GOT3 (cell line): Measurements from ENCODE around the gene HOXB4.

Source experiments
- DNase-seq: peaks from one replicate; lab custom pipeline; 2025; ENCODE audit warnings: mixed read lengths; lab: John Stamatoyannopoulos, UW

Gene HOXB4

DNA sequence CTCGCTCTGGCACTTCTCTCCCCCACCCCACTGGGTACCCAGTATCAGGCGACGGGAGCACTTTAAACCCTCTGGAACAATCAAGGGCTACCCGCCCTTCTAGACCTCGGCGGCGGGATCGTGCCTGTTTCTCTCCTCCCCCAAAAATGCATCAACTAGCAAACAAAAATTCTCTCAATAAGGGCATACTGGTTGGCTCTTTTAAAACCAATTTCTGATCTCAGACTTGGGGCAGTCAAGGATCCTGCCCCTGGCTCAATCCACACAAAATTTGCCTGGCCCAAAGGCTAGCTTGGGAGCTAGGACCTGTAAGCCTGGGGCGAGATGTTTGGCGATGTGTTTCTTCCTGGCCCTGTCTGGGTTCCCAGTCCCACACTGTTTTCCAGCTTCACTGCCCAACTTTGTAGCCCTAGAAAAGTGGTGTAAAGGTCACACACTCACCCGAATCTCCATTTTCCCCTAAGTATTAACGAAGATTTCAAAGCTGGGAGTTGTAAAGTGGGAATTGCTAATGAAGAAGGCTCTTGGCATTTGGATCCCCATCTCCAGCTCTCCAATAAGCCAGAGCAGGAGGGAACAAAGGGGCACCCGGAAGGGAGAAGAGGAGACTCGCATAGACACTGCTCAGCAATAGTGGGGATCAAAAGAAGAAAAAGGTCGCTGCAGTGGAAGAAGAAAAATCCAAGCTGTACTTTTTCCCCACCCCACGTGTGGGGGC lies 18.9 kb downstream of the HOXB4 start:
- no peak for DNase-seq

DNA sequence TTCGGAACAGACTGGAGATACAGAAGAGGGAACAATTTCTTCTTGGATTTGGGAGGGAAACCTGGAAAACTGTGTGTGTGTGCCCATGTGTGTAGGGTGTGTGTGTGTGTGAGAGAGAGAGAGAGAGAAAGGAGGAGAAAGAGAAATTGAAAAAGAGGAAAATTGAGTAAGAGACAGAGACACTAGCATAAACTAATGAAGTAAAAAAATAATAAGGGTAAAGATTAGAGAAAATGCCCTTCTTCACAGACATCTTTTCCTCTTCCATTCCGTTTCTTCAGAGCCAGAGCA lies 19.4 kb downstream of the HOXB4 start:
- DNase-seq, result no peak

DNA sequence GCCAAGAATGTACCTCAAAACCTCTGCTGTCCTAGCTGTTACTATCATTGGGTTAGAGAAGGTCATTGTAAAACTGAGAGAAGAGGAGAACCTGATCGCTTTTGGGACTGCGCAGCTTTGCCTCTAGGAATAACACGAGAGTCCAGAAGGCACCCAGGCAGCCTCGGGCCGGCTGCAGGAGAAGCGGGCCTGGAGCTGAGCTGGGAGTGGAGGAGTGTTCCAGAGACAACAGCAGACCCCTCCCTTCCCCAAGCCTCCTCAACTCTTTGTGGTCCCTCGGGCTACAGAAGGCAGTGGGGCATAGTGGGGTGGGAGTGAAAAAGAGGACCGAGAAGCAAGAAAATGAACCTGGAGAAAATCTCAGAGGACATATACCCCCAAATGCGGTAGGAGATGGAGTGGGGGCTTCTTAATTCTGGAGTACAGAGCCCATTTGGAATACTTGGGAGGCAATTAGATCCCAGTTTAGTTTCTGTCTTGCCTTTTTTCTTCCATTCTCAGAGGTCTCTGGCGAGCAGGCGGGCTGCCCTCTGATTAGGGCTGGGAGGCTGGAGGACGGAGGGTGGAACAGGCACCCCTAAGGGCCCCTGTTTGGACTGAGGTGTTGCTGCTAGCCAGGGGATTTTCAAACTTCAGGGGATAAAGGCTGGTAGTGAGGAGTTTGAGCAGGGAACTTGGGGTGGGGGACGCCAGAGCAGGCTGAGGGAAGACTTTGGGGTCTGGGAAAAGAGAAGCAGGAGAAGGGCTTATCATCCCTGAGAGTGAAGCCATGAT lies 19.9 kb downstream of the HOXB4 start:
- DNase-seq, result no peak

DNA sequence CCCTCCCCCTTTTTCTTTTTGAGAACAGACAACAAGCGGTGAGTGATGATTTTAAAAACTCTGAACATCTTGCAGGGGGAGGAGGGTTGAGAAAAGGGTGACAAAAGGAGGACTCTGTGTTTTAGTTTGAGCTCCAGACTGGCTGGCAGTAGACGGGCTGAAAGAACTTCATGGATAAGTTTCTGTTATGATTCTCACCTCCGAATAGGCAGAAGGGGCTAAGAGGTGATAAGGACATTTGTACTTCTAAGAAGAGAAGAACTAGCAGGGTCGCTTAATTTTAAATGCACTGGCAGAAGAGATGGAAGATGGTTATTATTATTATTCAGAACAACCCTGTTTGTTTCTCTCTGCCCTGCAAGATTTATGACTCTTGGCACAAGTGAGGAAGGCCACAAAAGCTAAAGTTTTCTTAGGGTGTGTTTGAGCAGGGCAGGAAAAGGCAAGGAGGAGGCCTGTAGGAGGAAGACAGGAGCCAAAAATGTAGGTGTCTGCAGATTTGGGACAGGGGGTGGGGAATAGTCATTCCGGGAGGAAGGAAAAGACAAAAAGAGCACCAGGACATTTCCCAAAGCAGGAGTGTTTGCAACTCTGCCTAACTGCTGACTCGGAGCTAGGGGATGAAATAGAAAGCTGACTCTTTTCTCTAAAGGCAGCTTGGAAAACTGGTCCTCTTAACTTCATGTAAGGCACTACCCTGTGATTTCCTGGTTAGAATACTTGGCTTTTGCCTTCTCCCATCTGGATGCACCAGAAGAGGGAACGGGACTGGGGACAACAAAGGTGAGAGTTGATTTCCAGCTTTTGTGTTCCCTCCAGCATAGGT lies 21.4 kb downstream of the HOXB4 start:
- no peak for DNase-seq

DNA sequence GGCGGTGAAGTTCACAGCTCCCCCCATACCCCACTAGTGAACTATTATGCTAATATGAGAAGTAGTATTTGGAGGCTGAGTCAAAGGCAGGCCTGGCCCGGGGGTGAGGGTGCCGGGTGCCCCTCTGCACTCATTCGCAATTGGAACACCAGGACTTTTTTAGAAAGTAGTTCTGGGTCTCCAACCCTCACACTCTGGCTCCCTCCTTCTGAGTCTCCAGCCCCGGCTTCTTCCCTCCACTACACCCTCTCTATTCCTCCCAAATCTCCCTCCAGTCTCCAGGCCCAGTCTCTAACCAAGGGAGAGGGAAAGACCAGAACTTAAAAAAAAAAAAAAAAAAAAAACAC lies 21.9 kb downstream of the HOXB4 start:
- no peak for DNase-seq

DNA sequence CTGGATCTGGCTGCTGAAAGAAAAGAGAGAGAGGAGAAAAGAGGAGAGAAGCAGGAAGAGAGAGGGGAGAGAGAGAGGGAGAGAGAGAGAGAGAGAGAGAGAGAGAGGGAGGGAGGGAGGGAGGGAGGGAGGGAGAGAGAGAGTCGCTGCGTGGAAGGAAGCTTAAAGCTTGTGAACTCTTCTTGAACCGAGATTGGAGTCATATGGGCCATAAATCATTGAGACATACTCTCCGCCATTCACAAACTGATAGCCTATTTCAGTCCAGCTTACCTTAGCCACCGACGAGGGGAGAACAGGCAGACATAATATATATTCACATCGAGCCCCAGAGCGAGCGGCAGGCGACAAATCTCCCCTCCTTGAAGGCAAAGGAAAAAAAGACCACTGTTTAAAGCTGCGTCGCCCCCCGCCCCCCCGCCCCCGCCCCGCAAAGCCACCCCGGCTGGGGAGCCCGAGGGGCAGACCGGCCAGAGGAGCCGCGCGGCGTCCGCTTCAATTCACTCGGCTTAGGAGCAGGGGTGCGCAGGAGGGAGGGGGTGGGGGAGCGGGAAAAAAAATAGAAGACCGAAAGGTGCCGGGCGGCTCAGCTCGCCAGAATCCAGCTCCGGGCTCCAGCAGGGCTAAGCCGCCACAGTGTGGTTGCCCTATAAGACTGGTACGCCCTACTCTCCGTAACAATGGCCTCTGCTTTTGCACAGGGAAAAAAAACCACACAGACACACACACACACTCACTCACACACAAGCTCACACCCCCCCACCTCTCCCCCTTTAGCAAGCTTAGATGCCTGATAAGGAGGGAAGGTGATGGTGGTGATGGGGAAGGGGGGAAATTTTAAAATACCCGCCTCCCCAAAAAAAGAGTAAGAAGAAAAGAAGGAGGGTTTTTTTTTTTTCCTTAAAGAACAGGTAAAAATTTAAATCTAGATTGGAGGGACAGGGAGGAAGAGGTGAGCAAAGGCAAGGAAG lies 22.6 kb downstream of the HOXB4 start:
- no peak for DNase-seq

DNA sequence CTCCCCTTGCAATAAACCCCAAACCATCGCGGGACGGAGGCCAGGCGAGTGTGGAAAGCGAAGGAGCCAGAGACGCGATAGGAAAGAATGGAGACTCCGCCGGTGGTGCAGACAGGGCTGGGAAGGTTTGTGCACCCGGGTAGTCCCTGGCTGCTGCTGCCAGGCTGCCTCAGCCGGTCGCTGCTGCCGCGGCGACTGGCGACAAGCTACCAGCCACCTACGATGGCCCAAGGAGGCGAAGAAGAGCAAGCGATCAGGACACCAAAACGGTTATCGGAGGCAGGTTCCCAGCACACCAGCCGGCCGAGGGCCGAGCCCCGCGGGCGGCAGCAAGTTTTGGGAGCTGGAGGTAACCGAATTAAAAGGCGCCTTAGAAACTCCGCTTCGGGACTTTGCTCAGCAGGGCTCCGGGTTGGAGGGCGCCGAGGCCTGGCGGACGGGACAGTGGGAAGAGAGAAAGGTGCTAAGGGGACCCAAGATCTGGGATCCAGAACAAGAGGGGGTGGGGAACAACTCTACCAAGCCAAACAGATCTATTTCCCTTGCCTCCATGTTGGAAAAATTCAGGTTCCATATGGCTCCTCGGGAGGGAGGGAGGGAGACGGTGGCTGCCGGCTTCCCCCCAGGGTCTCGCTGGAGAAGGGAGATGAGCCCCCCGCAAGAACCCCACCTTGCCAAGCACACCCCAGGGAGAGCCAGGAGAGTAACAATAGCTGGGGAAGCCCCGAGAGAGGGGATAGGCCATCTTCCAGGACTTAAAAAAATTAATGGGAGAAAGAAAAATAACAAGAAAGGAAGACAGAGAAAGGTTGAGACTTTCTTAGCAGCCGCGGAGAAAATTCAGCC lies 23.5 kb downstream of the HOXB4 start:
- DNase-seq, result no peak

DNA sequence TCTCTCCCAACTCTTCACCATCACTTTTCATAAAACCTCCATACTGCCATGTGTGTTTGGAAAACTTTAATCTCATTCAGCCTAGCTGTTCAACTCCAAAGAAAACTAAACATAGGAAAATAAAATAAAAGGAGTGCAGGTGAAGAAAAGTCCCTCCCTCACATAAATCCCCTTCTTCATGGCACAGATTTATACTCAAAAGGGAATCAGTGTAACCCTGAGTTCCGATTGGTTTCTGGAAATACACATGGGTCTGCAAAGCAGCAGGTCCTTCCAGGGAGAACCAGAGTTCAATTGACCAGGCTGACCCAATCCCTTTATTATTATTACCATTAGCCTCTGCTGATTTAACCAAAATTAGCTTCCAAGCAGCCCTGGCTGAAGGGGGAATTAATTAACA lies 24.3 kb downstream of the HOXB4 start:
- no peak for DNase-seq

DNA sequence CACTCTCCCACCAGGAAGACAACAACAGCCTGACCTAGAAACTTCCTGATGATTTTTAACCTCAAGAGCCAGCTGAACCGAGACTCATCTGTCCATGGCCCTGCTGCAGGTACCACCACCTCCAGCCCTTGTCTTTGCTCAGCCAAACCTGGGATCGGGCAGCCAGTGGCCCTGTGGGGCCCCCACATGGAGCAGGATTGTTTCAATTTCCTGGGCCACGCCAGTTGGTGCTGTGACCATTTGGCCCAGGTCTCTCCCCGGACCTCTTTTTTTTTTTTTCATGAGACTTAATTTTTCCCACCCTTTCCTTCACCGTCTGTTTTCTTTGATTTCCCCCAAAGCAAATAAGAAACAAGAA lies 25.0 kb downstream of the HOXB4 start:
- DNase-seq, result no peak

DNA sequence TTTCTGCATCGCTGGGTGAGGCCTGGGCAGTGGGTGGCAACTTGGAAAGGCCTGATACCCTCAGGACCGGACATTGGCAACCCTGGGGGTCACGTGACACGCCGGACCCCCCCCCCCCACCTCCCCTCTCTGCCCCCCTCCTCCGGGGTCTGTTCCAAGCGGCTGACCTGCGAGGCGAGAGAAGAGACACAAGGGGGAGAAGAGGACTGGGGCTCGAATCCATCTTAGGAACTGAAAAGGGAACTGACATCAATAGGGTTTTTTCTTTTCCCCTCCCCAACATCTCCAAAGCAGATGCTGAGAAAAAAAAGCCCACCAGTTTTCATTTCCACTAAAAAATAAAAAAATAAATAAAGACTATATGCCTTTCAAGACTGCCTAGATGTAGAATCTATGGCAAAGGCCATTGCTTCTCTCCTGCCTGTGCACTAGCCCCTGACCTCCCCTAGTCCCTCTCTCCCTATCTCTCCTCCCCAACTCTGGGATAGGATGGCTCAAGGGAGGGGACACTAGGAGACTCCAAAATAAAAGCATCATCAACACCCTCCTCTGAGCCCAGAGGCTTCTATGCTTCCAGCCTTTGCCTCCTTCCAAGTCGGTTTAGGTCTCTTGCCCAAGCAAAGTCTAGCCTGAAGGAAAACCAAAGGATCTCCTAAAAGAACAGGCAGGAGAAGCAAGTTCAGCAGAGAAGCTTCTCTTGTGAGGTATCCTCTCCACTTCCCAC lies 25.5 kb downstream of the HOXB4 start:
- no peak for DNase-seq

DNA sequence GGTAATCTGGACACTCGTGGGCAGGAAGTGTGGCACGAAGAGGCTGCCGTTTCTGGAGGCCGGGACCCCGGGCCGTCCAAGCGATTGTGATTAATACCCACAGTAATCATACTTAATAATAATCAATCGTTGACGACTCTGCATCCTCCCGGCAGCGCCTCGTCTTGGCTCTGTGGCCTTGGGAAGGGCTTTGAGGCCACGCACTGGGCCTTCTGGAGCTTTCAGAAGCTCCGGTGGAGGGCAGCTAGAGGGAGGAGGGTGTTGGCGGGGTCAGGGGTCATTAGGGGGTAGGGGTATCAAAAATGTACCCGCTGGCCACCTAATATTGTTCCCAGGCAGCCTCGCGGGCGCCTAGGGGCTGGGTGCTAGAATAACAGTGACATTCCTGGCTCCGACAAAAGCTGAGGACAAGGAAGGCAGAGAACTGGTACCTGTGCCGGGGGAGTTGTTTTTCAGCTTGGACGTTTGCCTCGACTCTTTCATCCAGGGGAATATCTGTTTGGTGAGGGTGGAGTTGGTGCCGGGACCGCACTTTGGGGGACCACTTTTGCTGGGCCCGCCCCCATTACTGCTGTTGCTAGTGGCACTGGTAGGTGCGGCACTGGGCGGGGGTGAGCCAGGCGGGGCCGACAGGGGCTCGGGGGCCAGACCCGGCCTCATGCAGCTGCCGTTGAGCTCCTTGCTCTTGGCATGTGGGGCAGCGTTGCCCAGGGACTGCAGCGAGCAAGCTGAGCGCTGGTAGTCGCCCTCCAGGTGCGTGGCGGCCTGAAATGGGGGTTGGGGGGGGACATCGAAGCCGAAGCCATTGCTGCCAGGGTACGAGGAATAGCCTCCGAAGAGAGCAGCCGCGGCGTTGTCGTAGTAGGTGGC lies 26.3 kb downstream of the HOXB4 start:
- no peak for DNase-seq

DNA sequence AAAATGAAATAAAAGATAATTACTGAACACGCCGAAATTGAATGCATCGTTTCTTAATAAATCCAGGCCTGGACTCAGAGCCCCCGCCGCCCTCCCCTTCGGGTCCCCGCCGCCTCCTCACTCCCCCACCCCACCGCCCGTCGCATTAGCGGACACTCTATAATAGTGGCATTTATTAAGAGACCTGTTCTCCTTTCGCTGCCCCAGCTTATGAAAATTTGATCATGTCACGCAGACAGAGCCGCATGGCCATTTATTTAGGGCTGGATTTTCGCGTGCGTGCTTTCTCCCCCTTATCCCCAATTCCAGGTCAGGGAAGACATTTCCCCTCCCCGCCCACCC lies 27.0 kb downstream of the HOXB4 start:
- no peak for DNase-seq

DNA sequence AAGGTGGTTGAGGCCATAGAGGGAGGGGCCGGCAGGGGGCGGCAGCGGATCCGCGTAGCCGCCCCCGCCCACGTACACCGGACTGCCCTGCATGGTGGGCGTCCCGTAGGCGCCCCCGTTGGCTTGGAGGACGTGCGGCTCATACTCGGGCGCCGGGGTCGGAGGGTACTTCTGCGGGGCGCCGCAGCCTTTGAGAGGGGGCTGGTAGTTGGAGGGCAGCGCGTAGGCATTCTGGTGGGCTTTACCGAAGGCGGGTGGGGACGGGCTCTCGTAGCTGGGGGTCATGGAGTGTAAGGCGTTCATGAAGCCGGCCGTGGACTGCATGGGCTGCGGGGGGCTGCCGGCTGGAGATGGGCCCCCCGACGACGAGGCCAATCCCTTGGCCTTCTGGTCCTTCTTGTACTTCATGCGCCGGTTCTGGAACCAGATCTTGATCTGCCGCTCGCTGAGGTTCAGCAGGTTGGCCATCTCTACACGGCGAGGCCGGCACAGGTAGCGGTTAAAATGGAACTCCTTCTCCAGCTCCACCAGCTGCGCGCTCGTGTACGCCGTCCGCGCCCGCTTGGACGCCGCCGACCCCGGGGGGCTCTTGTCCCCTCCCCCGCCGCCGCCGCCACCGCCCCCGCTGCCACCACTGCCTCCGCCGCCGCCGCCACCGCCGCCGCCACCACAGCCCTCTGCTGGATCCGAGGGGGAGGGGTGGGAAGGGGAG lies 27.5 kb downstream of the HOXB4 start:
- DNase-seq, result no peak

DNA sequence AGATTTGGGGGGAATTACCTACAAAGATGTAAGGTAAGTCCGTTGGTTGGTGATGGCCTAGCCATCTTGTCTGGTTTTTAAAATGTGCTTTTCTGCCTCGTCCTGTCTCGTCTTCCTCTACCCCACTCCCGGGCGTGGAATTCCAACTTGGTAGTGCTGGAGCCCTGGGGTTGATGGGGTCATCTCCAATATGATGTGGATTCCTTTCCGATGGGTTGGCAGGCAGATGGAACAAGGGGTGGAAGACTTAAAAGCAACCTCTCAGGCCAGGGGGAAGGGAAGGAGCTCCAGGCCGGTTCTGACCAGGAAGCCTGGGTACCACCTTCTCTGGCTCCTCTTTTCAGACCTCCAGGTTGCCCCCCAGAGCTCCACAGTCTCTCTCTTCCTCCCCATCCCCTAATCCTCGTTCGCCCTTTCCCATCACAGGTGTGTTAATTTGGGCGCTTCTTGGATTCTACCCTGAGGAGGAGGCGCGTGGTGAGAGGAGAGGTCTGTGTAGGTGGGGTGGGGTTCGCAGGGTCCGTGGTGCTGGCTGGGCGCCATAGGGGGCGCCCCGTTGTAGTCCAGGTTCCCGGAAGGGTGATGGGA lies 28.1 kb downstream of the HOXB4 start:
- no peak for DNase-seq

DNA sequence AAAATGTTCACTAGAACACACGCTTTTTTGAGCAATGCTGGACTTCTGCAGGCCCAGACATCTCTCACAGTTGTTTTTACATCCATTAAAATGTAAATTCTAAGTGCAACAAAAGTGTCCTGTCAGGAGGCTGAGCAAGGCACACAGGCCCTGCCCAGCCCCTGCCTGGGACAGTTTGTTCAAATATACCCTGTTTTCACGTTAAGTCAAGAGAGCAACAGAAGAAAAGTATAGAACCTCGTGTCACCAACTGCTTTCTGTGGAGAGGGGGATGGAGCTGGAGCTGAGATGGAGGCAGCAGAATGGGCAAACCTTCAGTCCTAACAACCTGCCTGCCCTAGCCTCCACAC lies 28.9 kb downstream of the HOXB4 start:
- no peak for DNase-seq

DNA sequence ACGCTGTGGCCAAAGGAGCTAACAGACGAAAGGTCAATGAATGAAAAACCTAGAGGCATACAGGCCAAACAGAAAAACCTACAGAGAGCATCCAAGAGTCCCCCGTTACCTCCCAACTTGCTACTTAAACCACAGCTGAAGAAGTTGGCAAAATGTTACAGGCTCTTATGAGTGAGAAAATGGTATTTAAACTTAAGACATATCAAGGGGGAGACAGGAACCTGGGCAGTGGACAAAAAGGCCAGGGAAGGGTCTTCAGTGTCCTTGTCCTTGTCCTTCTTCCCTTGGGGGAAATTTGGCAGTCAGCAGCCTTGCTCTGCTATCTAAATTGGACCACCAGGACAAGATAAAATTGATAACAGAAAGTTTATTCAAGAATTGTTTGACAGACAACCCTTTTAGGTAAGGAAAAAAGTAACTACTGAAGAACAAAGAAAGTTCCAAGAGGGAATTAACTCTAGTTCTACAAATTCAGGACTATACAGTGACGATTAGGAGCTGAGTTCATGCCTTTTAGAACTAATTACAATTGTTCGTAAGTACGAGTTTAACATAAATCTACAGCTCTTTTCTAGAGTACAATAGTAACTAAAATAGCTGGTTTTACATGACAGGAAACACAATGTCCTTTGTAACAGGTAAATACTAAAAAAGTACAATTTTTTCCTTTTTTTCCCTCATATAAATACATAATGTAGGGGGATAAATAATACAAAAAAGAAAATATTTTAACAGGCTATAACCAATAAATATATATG lies 29.4 kb downstream of the HOXB4 start:
- DNase-seq, result no peak

DNA sequence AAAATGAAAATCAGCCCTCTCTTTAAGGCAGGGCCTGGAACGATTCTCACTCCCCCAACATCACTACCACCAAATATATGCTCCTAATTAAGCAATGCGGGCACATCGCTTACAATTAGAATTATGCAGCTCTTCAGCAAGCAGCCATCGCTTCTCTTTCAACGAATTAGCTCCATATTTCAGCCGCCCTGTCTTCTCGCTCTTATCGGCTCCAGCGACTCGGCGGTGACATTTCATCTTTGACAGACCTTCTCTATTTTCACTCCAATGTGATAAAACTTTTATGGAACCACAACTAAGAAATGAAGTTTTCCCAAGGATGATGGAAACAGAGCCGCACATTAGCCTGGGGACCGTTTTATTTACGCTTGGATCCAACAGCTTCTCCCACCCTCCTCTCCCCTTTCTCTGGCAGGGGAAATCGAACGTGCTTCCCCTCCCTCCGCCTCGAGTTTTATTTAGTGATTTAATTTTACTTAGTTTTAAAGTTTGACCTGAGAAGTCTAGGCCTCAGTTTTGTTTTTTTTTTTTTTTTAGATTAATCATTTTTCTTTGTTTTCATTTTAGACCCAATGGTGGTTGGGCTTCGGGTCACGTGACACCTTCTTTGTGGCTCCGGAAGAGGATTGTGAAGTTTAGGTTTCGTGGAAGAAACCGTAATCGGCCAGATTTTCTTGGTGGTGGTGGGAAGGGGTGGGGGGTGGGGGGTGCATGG lies 30.2 kb downstream of the HOXB4 start:
- no peak for DNase-seq
